HG03342 (cell line): ENCODE data around the gene KDSR.
A peak's percentile ranks its signal among the peaks of the same experiment; 100 is the strongest.

Experiments
- ATAC-seq: cut with Tn5 transposase; IDR thresholded peaks from one replicate; pipeline ENCODE4 v1.9.1; 2021; ENCODE audit warnings: mild to moderate bottlenecking, moderate library complexity; ENCODE audit not compliant: unreplicated experiment

The KDSR gene

GRCh38 chr18:63367053-63367953 lies at the start of gene KDSR:
TSS of gene KDSR (minus strand) at chr18:63367206. CDS start at chr18:63367118, 88 bp downstream.
- ATAC-seq = peak; percentile 86

- ATAC-seq = no peak
These were observed 45.9 kb upstream of the KDSR start for GRCh38 chr18:63412953-63413352.

GRCh38 chr18:63410792-63411191 lies 43.8 kb upstream of the KDSR start:
- no peak for ATAC-seq

- ATAC-seq = no peak
These were observed 42.3 kb upstream of the KDSR start for GRCh38 chr18:63409301-63409700.

GRCh38 chr18:63407734-63408133 lies 40.7 kb upstream of the KDSR start:
- ATAC-seq = no peak

- no peak for ATAC-seq
These were observed 39.0 kb upstream of the KDSR start for GRCh38 chr18:63405986-63406385.

- no peak for ATAC-seq
These were observed 35.5 kb upstream of the KDSR start for GRCh38 chr18:63402246-63403162.

GRCh38 chr18:63399300-63399699 lies 32.3 kb upstream of the KDSR start:
- ATAC-seq = no peak

GRCh38 chr18:63397349-63397748 lies 30.3 kb upstream of the KDSR start:
- ATAC-seq = no peak

- no peak for ATAC-seq
These were observed 28.5 kb upstream of the KDSR start for GRCh38 chr18:63395503-63395902.

- ATAC-seq = no peak
These were observed 27.9 kb upstream of the KDSR start for GRCh38 chr18:63394954-63395353.

GRCh38 chr18:63387861-63388260 lies 20.9 kb upstream of the KDSR start:
- no peak for ATAC-seq

GRCh38 chr18:63382843-63383242 lies 15.8 kb upstream of the KDSR start:
- ATAC-seq = no peak

- no peak for ATAC-seq
These were observed 12.6 kb upstream of the KDSR start for GRCh38 chr18:63379639-63379962.

GRCh38 chr18:63378919-63379638 lies 12.1 kb upstream of the KDSR start:
- ATAC-seq = peak; percentile 72

GRCh38 chr18:63377275-63377980 lies 10.4 kb upstream of the KDSR start:
- no peak for ATAC-seq

- ATAC-seq = no peak
These were observed 9.5 kb upstream of the KDSR start for GRCh38 chr18:63376538-63376937.

GRCh38 chr18:63374540-63374939 lies 7.5 kb upstream of the KDSR start:
- no peak for ATAC-seq

- no peak for ATAC-seq
These were observed 6.2 kb upstream of the KDSR start for GRCh38 chr18:63373161-63373560.

- ATAC-seq = no peak
These were observed 1.6 kb upstream of the KDSR start for GRCh38 chr18:63368611-63369010.
